Gastrocnemius medialis (tissue), 4 donors: ENCODE results near the gene NNT. TPM values are rescaled to one million over a fixed set of nuclear protein-coding genes. Genes with fewer than 3 reads are reported as not detected.

Source experiments
- ATAC-seq, 2 donors: fragments of 150-250 bp; one replicate each; pipeline ENCODE4 v1.9.1; 2016
- DNase-seq, 2 donors: peaks; one replicate each; pipeline ENCODE4 v3.0.0-alpha.2; 2019
- H3K27ac ChIP-seq, 4 donors: fragments of 200-600 bp; sonication (generic); 1 replicate in 1 of 4; 2 replicates in 3 of 4; pipeline ENCODE4 v1.5.1; 2016 to 2018; ENCODE audit warnings: mild to moderate bottlenecking in 2 of 4, moderate library complexity in 1 of 4
- H3K27me3 ChIP-seq, 3 donors: fragments of 200-600 bp; sonication (generic) in 2 of 3; 1 replicate in 1 of 3; 2 replicates in 2 of 3; pipeline versions ENCODE4 v1.5.1 to v1.6.0; 2016 to 2019; ENCODE audit warnings: mild to moderate bottlenecking in 1 of 3, moderate library complexity in 1 of 3
- H3K36me3 ChIP-seq, 2 donors: fragments of 200-600 bp; sonication (generic) in 1 of 2; one replicate each; pipeline ENCODE4 v1.5.1; 2017 to 2018
- H3K4me1 ChIP-seq, 2 donors: fragments of 200-600 bp; sonication (generic) in 1 of 2; one replicate each; pipeline ENCODE4 v1.5.1; 2016 to 2017; ENCODE audit warnings: mild to moderate bottlenecking in 2 of 2
- H3K4me3 ChIP-seq, 4 donors: fragments of 200-600 bp; sonication (generic) in 3 of 4; 1 replicate in 1 of 4; 2 replicates in 3 of 4; pipeline ENCODE4 v1.5.1; 2016 to 2019; ENCODE audit warnings: mild to moderate bottlenecking in 2 of 4
- H3K9me3 ChIP-seq, 3 donors: fragments of 200-600 bp; sonication (generic) in 2 of 3; 1 replicate in 1 of 3; 2 replicates in 2 of 3; pipeline ENCODE4 v1.5.1; 2016 to 2019
- CTCF ChIP-seq, 5 experiments: fragments of 450-650 bp in 3 of 5; fragments of 200-600 bp in 2 of 5; sonication (generic) in 2 of 5; IDR thresholded peaks in 4 of 5; conservative IDR thresholded peaks in 1 of 5; 1 replicate in 4 of 5; 2 replicates in 1 of 5; pipeline ENCODE4 v1.5.1; 2016 to 2019; ENCODE audit warnings: antibody characterized with exemption in 5 of 5, mild to moderate bottlenecking in 3 of 5, moderate library complexity in 3 of 5
- POLR2A ChIP-seq, 2 donors: fragments of 450-650 bp; IDR thresholded peaks; one replicate each; pipeline ENCODE4 v1.6.1; 2017; ENCODE audit warnings: antibody characterized with exemption in 2 of 2, mild to moderate bottlenecking in 2 of 2, moderate library complexity in 2 of 2
- in situ Hi-C, 4 donors: fragments of 200-750 bp; cut with MboI; loops; one replicate each; pipeline versions ENCODE4 v1.15.0 to v1.8.0; 2017; ENCODE audit warnings: low sequenced_read_pairs in 4 of 4
- intact Hi-C: fragments of 100-400 bp; cut with DNase I; formaldehyde crosslinking; loops from one replicate; pipeline ENCODE4 v1.15.1; 2023; ENCODE audit warnings: low total_unique reads
- total RNA-seq, 4 donors: library from RNA; depleted of rRNA; stranded (reverse); fragments of >200 nt; gene quantifications; one replicate each; pipeline versions ENCODE4 v1.1.0 to v1.2.3, GENCODE V29; 2016

Gene NNT
- total RNA-seq, 4 donors from 2014 or later = 90.3 to 149 (median 127) TPM

GRCh38 chr5:43675357-43675756 is 72.4 kb downstream of the NNT start:
- Histone ChIP-seq H3K27me3 (no peaks in the 10 kb centered on the region), H3K4me3 (no peak overlapping the region), H3K27ac (peak overlapping the region in 2 of 4 donors; percentile 67 to 70), H3K4me1 (peaks cover 0 to 16% of the 10 kb centered on the region in 2 donors), H3K36me3 (peaks cover 0 to 11% of the 10 kb centered on the region in 2 donors), H3K9me3 (no peaks in the 10 kb centered on the region)
- TF ChIP-seq POLR2A (IDR thresholded peaks at IDR 0.05) (no peak), CTCF (IDR thresholded peaks at IDR 0.05 in 4 of 5, conservative IDR thresholded peaks at IDR 0.05 in 1 of 5) (no peak)
- in situ Hi-C loops (no loop called here), intact Hi-C loops (no loop called here)
- ATAC-seq (no peak), DNase-seq (no peak)

GRCh38 chr5:43676083-43676840 is 73.3 kb downstream of the NNT start:
- ATAC-seq (peak; percentile 95 to 97), DNase-seq (no peak)
- in situ Hi-C loops = no loop called here
- Histone ChIP-seq H3K27me3 (no peaks in the 10 kb centered on the region), H3K36me3 (peaks cover 0 to 11% of the 10 kb centered on the region in 2 donors), H3K4me1 (peaks cover 0 to 16% of the 10 kb centered on the region in 2 donors), H3K4me3 (no peak overlapping the region), H3K27ac (peak overlapping the region; percentile 45 to 70 (median 62)), H3K9me3 (no peaks in the 10 kb centered on the region)
- intact Hi-C loops = no loop called here
- TF ChIP-seq POLR2A (IDR thresholded peaks at IDR 0.05) (no peak), CTCF (IDR thresholded peaks at IDR 0.05 in 4 of 5, conservative IDR thresholded peaks at IDR 0.05 in 1 of 5) (no peak)

GRCh38 chr5:43677253-43677652 is 74.3 kb downstream of the NNT start:
- H3K4me3 ChIP-seq = no peak overlapping the region
- ATAC-seq (no peak), DNase-seq (no peak)
- intact Hi-C loops (no loop called here), in situ Hi-C loops (no loop called here)
- TF ChIP-seq CTCF (IDR thresholded peaks at IDR 0.05 in 4 of 5, conservative IDR thresholded peaks at IDR 0.05 in 1 of 5) = no peak
- no peak for TF ChIP-seq POLR2A (IDR thresholded peaks at IDR 0.05)
- no peaks in the 10 kb centered on the region for H3K27me3 ChIP-seq
- H3K4me1 ChIP-seq = peaks cover 0 to 16% of the 10 kb centered on the region in 2 donors
- no peaks in the 10 kb centered on the region for H3K9me3 ChIP-seq
- peak overlapping the region; percentile 45 to 70 (median 62) for H3K27ac ChIP-seq
- H3K36me3 ChIP-seq = peaks cover 0 to 11% of the 10 kb centered on the region in 2 donors

- no peak for ATAC-seq
- no peak for DNase-seq
- in situ Hi-C loops (no loop called here), intact Hi-C loops (no loop called here)
- H3K4me1 ChIP-seq = peaks cover 14 to 33% of the 10 kb centered on the region in 2 donors
- no peak overlapping the region for H3K4me3 ChIP-seq
- peaks cover 0 to 11% of the 10 kb centered on the region in 2 donors for H3K36me3 ChIP-seq
- no peaks in the 10 kb centered on the region for H3K27me3 ChIP-seq
- TF ChIP-seq CTCF (IDR thresholded peaks at IDR 0.05 in 4 of 5, conservative IDR thresholded peaks at IDR 0.05 in 1 of 5) = no peak
- no peak for TF ChIP-seq POLR2A (IDR thresholded peaks at IDR 0.05)
- H3K27ac ChIP-seq = peak overlapping the region in 2 of 4 donors; percentile 20 to 70
- H3K9me3 ChIP-seq = no peaks in the 10 kb centered on the region
Measured at GRCh38 chr5:43679214-43679613, 76.2 kb downstream of the NNT start.
